GM12892 (cell line): ENCODE data around the gene PRKAR2A.

Experiments used
- POLR2A ChIP-seq: IDR thresholded peaks from 2 replicates; pipeline ENCODE4 v1.6.1; 2011; ENCODE audit warnings: low read depth, low read length, control low read depth
- POLR2AphosphoS5 ChIP-seq: IDR thresholded peaks from 2 replicates; pipeline ENCODE4 v1.6.1; 2011; ENCODE audit warnings: low read depth, low read length, control low read depth

- TF ChIP-seq POLR2A, result no peak
- no peak for TF ChIP-seq POLR2AphosphoS5
Measured at GRCh38 chr3:48819234-48820221, 28.1 kb downstream of the PRKAR2A start.
